Activated CD8-positive, alpha-beta T cell treated with anti-CD3 and anti-CD28 coated beads for 36 hours (primary cell): ENCODE results near the gene YIPF1. TPM values are rescaled to one million over a fixed set of nuclear protein-coding genes. Genes with fewer than 3 reads are reported as not detected.

Experiments
- ATAC-seq: fragments of 200-7000 bp; cut with Tn5 transposase; one replicate; pipeline ENCODE4 v1.10.0; 2021; ENCODE audit warnings: mild to moderate bottlenecking, moderate library complexity
- CTCF ChIA-PET: fragments of 350-600 bp; sonication (Branson Sonifier 250); formaldehyde crosslinking; loops from one replicate; lab custom pipeline; 2021; ENCODE audit warnings: antibody characterized with exemption; lab: Charles Lee
- POLR2A ChIA-PET: fragments of 350-600 bp; sonication (Branson Sonifier 250); formaldehyde crosslinking; loops from one replicate; lab custom pipeline; 2021; ENCODE audit warnings: antibody characterized with exemption; lab: Charles Lee
- DNase-seq: peaks from one replicate; pipeline ENCODE4 v3.0.0-alpha.2; 2020
- H3K27ac Mint-ChIP-seq: one replicate; pipeline ENCODE4 v1.8.0; 2021; ENCODE audit warnings: mild to moderate bottlenecking, mixed read lengths
- H3K27me3 Mint-ChIP-seq: one replicate; pipeline ENCODE4 v1.8.0; 2021; ENCODE audit warnings: mixed read lengths
- H3K36me3 Mint-ChIP-seq: one replicate; pipeline ENCODE4 v1.8.0; 2021; ENCODE audit warnings: low read depth, mixed read lengths
- H3K4me1 Mint-ChIP-seq: one replicate; pipeline ENCODE4 v1.8.0; 2021; ENCODE audit warnings: low read depth, mixed read lengths
- H3K4me3 Mint-ChIP-seq: one replicate; pipeline ENCODE4 v1.8.0; 2021; ENCODE audit warnings: mild to moderate bottlenecking, moderate library complexity, mixed read lengths
- H3K9me3 Mint-ChIP-seq: one replicate; pipeline ENCODE4 v1.8.0; 2021; ENCODE audit warnings: mixed read lengths
- CTCF ChIP-seq: fragments of 200-600 bp; IDR thresholded peaks from one replicate; pipeline ENCODE4 v1.8.0; 2022; ENCODE audit warnings: antibody characterized with exemption, mild to moderate bottlenecking
- intact Hi-C: fragments of 100-400 bp; cut with micrococcal nuclease; formaldehyde crosslinking; loops from one replicate; pipeline ENCODE4 v1.10.0; 2022
- total RNA-seq, 2 experiments: library from RNA; stranded (reverse); gene quantifications; one replicate each; pipeline ENCODE4 v1.2.3, GENCODE V29; 2021

The YIPF1 gene
- total RNA-seq, 2 experiments from 2014 or later, result 13.2 to 15.6 TPM

- ChIA-PET CTCF (interaction anchor here (0.9 to 1.9 kb wide), 3 partner anchors 13 to 53 kb away, joined by 3 to 5 read pairs (median 4); no protein-coding TSS in a partner anchor), POLR2A (no interaction called here)
- no peak overlapping the region for H3K4me3 Mint-ChIP-seq
- H3K27ac Mint-ChIP-seq, result no peak overlapping the region
- intact Hi-C loops, result no loop called here
- no peaks in the 10 kb centered on the region for H3K27me3 Mint-ChIP-seq
- no peaks in the 10 kb centered on the region for H3K4me1 Mint-ChIP-seq
- DNase-seq, result no peak
- peaks cover 51% of the 10 kb centered on the region for H3K36me3 Mint-ChIP-seq
- no peak for TF ChIP-seq CTCF
- no peaks in the 10 kb centered on the region for H3K9me3 Mint-ChIP-seq
- no peak for ATAC-seq
Measured at GRCh38 chr1:53807916-53808315, 81.7 kb downstream of the YIPF1 start.

GRCh38 chr1:53804791-53805505, 84.6 kb downstream of the YIPF1 start:
- CTCF ChIA-PET, result no interaction called here
- peaks cover 41% of the 10 kb centered on the region for H3K36me3 Mint-ChIP-seq

GRCh38 chr1:53804181-53804580, 85.4 kb downstream of the YIPF1 start:
- intact Hi-C loops, result no loop called here
- no peak for ATAC-seq
- H3K27me3 Mint-ChIP-seq, result no peaks in the 10 kb centered on the region
- no peaks in the 10 kb centered on the region for H3K9me3 Mint-ChIP-seq
- H3K36me3 Mint-ChIP-seq, result peaks cover 47% of the 10 kb centered on the region
- H3K27ac Mint-ChIP-seq, result no peak overlapping the region
- ChIA-PET CTCF (no interaction called here), POLR2A (no interaction called here)
- TF ChIP-seq CTCF, result no peak
- no peaks in the 10 kb centered on the region for H3K4me1 Mint-ChIP-seq
- DNase-seq, result no peak
- no peak overlapping the region for H3K4me3 Mint-ChIP-seq

More at GRCh38 chr1:53804791-53805505, 84.6 kb downstream of the YIPF1 start:
- no peak overlapping the region for H3K27ac Mint-ChIP-seq
- H3K27me3 Mint-ChIP-seq, result no peaks in the 10 kb centered on the region
- no peak for ATAC-seq
- no peak for TF ChIP-seq CTCF
- H3K4me1 Mint-ChIP-seq, result no peaks in the 10 kb centered on the region
- no peak overlapping the region for H3K4me3 Mint-ChIP-seq
- intact Hi-C loops, result no loop called here
- DNase-seq, result no peak
- POLR2A ChIA-PET, result no interaction called here
- H3K9me3 Mint-ChIP-seq, result no peaks in the 10 kb centered on the region

Other genes starting within 250 kb of the YIPF1 start
- gene GLIS1, start 150.6 kb downstream of the YIPF1 start, total RNA-seq, result not detected
- 10 to 100 TPM; 39.6 to 43.9 TPM for gene NDC1, start 51.5 kb downstream of the YIPF1 start, total RNA-seq
- not detected for gene DIO1, start 4.4 kb upstream of the YIPF1 start, total RNA-seq
- gene IFT25, start 55.9 kb upstream of the YIPF1 start, total RNA-seq, result 10 to 100 TPM; 60.5 to 63.5 TPM
- gene LRRC42, start 56.6 kb upstream of the YIPF1 start, total RNA-seq, result 10 to 100 TPM; 26.7 to 29.6 TPM
- not detected for gene LDLRAD1, start 128.4 kb upstream of the YIPF1 start, total RNA-seq
- 100 to 1,000 TPM in 1 of 2 experiments, 10 to 100 TPM in 1; 93.4 to 109 TPM for gene TMEM59, start 163.4 kb upstream of the YIPF1 start, total RNA-seq
- 10 to 100 TPM; 11.1 to 11.2 TPM for gene TCEANC2, start 163.8 kb upstream of the YIPF1 start, total RNA-seq